Activated T-helper 9 cell treated with anti-CD3 and anti-CD28 coated beads, Interleukin-2, amount 50 U/mL, for 16 hours (primary cell): Measurements from ENCODE around the gene TMCO6.
A peak's percentile ranks its signal among the peaks of the same experiment; 100 is the strongest.
"Not testable (repeated sequence)": the region's sequence is repeated elsewhere in the genome, so short reads cannot be mapped to it uniquely, and the experiment has no call there.

Experiments
- DNase-seq: peaks from one replicate; pipeline ENCODE4 v3.0.0-alpha.2; 2020; ENCODE audit warnings: low read depth

Gene TMCO6

DNA sequence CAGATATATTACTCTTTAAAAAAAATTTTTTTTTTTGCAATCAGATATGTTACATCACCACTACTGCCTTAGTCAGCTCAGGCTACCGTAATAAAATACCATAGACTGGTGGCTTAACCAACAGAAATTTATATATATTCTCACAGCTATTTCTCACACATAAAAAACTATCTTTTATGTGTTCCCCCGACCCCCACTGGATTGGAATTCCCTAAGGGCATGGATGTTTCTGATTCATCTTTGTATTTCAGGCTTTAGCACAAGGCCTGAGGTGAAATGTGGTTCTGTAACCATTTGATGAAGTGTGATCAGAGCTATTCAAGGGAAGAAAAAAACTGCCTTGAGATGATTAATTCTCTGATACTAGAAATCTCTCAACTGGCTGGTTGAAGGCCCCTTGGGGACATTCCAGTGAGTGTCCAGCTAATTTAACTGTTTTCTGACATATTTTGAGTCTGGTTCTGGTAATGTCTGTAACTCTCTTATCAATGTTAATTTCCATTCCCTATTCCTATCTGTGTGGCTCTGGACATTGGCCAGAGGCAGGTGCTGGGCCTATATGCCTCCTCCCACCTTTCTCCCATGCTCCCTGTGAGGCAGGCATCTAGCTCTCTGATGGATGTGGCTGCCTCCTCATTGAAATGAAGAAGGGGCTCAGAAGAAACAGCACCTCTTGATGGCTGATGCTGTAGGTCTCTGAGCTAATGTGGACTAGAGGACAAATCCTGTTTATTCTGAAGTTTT lies 8.8 kb upstream of the TMCO6 start:
- no peak for DNase-seq

DNA sequence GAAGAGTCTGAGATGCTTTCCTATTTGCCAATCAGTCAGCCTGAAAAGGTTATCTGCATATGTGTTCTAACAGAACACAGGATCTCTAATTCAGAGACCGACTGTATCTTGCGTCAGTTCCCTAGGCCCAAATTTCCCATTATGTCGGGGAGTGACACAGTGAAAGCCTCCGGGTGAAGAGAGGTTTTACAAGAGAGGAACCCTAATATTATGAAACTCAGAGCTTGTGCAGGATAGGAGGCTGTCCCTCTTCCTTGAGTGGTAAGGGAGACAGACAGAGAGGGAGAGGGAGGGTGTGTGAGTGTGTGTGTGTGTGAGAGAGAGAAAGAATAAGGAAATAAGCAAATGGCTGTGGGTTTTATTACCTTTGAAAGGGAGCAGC lies 8.2 kb upstream of the TMCO6 start:
- DNase-seq: no peak

DNA sequence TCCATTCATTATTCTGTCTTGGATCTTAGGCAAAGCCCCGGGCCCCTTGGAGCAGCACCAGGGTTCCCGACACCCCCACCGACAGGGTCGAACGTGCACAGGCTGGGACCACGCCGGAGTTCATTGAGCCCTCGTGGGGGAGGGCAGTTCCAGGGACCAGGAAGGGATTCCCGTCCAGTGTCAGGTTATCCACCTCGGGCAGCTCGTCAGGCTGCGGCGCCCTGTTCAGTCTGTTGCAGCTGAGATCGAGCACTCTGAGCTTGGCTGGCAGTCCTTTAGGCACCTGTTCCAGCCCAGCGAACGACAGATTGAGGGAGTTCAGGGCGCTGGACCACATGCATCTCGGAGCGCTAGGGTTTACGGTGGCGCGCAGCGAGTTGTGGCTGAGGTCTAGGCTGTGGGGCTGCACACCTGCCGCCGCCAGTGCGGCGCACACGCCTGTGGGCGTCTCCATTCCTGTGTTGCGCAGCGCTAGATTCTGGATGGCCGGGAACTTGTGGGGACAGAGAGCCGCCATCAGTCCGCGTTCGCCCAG lies 7.4 kb upstream of the TMCO6 start:
- peak; percentile 10 for DNase-seq

DNA sequence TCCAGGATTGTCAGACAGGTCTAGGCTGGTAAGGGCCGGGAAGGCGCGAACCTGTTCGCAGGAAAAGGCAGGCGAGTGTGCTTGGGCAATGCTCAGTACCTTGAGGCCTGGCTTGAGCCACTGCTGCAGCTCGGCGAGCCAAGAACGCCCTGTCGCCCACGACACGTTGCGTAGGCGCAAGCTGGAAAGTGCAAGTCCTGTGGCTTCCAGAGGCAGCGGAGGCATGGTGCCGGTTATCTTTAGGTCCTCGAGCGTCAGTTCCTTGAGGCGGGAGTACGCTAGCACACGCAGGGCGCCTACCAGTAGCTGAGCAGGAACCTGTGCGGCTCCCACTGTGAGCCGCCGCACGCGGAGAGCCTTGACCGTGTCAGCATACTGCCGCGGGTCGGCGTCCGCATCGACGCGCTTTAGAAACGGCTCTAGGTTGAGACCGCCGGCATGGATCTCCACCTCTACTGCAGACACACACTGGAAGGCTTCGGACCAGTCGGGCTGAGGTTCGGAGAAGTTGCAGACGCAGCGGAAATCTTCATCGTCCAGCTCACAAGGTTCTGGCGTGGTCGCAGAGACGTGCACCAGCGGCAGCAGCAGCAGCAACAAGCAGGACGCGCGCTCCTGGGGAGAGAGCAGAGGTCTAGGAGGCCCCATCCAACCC lies 6.8 kb upstream of the TMCO6 start:
- DNase-seq: peak; percentile 29

DNA sequence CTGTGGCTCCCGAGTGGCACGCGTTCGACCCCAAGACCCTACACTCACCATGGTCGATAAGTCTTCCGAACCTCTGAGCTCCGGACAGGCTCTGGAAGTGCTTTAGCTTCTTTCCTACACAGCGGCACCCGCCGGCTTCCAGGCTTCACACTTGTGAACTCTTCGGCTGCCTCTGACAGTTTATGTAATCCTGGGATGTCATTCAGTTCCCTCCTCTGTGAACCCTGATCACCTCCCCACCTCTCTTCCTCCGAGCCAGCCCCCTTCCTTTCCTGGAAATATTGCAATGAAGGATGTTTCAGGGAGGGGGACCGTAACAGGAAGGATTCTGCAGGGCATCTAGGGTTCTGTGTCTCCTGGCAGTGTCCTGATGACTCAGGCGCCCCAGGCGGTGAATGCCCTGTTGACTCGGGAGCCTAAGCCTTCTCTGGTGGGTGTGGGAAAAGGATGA lies 6.2 kb upstream of the TMCO6 start, which contains the start of gene CD14:
CD14 (minus strand) TSS at position 155 of the 451 bp plus-strand sequence; CDS start at position 51, 104 bp downstream.
- no peak for DNase-seq

DNA sequence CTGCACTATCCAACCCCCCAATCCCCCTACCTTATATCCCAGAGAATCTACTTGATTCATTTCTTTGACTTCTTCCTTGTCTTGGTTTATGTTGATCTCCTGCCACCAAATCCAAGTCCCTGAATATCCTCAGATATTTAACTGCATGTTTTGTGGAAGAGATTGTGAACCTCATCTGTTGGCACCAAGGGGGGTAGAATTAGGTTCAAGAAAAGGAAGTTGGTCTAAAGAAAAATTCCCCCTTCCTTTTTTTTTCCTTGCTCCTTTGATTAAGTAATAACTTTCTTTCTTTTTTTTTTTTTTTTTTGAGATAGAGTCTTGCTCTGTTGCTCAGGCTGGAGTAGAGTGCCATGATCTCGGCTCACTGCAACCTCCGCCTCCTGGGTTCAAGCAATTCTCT lies 5.8 kb upstream of the TMCO6 start:
- no peak for DNase-seq

DNA sequence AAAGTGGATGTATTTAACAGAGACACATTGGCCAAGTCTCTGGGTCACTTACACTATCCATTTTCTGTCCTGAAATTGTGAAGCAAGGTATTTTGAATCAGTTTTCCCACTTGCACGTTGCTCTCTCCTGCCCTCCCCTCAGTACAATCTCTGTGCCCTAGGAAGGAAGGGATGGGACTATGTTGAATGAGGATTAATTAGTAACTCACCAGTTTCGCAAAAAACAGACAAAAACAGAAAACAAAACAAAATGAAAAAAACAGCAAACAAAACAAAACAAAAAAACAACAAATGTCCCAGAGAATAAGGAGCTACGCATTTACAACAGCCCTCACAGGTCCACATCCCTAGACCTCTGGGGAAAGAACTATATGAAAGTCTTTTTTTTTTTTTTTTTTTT lies 5.1 kb upstream of the TMCO6 start:
- DNase-seq: no peak

DNA sequence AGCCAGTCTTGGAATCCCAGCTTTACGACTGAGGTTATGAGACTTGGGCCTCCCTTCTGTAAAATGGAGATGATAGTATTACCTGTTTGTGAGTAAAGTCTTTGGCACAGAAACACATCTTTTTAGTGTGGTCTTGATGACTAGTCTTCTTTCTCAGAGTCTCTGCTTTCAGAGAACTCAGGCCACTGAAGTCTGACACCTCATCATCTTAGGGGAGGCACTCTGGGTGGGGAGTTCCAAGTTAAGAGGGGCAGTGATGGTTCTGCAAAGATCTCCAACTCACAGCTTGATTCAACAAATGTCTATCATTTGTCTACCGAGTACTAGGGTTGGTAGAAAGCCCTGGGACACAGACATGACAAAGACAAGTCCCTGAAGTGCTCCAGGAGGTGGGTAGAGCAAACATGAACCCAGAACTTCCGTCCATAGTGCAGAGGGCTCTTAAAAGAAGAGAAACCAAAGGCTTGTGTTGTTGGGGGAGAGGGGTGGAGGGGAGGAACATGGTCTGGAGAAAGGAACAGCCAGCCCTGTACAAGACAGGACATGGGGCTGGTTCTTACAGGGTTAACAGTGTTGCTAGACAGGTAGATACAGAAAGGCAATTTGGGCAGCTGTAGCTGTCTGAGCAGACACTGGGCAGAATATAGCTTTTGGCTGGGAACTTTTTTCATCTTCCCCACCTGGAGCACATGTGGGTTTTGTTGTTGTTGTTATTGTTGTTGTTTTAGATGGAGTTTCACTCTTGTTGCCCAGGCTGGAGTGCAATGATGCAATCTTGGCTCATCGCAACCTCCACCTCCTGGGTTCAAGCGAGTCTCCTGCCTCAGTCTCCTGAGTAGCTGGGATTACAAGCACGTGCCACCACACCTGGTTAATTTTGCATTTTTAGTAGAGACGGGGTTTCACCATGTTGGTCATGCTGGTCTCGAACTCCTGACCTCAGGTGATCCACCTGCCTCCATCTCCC lies 3.7 kb upstream of the TMCO6 start:
- no peak for DNase-seq

DNA sequence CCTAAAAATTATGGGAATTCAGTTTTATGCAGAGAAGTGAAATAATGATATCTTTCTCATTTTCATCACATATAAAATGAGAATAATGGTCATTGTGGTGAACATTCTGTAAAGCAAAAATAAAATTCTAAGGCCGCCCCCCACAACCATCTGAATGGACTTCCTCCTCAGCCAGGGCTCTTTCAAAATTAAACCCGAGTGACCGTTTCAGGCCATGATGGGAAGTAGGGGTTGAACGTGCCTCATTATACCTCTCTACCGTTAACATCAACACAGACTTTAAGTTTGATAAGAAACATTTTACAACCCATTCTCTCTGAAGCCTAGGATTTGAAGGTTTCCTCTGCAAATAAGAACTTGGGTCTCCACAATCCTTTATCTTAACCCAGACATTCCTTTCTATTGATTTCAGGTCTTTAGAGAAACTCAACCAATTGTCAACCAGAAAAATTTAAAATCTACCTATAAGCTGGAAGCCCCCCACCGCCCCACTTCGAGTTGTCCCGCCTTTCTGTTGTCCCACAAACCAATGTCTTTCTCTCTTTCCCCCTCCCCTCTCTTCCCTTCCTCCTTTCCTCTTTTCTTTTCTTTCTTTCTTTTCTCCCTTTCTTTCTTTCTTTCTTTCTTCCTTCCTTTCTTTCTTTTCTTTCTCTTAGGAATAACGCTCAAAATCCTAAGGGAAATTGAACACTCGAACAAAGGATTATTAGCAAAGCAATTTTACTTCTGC lies 1.7 kb upstream of the TMCO6 start:
- no peak for DNase-seq

DNA sequence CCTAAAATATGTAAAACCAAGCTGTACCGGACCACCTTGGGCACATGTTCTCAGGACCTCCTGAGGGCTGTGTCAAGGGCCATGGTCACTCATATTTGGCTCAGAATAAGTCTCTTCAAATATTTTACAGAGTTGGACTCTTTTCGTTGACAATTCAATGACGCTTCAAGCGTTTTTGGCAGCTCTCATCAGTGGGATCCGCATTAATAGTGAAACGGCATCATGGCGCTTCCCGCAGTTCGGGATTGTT lies 428 bp upstream of the TMCO6 start:
- DNase-seq: not testable (repeated sequence)

DNA sequence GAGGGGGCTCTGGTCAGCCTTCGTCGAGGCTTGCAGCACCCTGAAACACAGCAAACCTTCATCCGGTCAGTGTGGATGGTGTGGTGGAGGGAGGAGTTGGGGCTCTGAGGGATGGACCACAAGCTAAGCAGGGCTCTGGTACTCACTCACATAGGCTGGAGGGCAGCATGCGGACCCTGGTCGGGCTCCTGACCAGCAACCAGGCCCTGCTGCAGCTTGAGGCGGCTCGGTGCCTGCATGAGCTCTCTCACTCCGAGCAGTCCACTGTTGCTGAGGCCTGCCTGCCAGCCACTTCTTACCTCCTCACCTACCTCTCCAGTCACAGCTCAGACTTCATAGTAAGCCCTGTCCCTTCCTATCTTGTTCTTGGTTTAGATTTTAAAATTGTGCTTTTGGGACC lies 2.5 kb downstream of the TMCO6 start:
- no peak for DNase-seq

DNA sequence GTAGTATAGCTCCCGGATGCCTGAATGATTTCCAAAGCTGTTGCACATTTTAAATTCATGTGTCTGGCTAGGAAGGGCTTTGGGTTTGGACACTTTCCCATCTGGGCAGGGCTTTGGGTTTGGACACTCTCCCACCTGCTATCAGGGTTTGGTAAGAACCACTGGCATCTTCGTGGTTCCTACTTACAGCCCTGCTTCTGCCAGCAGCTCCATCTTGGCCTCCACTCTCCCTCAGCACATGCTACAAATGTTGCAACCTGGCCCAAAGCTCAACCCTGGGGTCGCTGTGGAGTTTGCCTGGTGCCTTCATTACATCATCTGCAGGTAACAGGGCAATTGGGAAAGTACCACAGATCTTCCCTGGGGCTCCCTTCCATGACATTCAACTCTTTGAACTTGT lies 3.5 kb downstream of the TMCO6 start:
- no peak for DNase-seq

DNA sequence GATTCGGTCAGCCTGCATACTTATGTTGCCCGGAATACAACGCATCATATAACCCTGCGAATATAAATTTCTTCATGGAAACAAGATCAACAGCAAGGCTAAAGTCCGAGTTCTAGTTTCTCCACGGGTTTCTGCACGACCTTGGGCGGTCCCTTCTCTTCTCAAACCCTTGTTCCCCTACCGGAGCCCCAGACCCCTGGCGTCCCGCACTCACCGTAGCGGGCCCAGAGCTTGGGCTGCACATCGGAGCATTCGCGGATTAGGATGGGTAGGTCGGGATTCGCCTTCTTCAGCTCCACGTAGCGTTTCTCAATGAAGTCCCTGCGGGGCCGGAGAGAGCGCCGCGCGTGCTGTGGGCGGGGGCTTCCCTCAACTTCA lies 7.8 kb downstream of the TMCO6 start:
- DNase-seq: no peak

DNA sequence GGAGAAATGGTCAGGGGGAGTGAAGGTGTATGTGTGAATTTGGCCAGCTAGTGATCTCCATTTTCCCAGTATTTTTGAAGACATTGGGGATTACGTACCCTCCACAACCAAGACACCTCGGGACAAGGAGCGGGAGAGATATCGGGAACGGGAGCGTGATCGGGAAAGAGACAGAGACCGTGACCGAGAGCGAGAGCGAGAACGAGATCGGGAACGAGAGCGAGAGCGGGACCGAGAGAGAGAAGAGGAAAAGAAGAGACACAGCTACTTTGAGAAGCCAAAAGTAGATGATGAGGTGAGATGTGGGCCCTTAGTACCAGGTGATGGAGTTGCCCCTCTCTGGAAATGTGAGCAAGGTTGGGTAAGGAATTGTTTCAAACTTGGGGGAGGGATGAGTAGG lies 19.6 kb downstream of the TMCO6 start:
- DNase-seq: no peak

DNA sequence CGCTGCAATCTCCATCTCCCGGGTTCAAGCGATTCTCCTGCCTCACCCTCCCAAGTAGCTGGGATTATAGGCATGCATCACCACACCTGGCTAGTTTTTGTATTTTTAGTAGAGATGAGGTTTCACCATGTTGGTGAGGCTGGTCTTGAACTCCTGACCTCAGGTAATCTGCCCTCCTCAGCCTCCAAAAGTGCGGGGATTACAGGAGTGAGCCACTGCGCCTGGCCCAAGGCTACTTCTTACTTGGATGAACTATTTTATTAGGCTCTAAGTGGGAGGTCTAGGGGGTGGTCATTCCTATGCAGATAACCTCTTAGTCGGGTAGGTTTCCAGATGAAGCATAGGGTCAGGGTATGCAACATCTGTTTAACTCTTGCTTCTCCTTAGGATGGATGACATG lies 21.1 kb downstream of the TMCO6 start:
- not testable (repeated sequence) for DNase-seq

DNA sequence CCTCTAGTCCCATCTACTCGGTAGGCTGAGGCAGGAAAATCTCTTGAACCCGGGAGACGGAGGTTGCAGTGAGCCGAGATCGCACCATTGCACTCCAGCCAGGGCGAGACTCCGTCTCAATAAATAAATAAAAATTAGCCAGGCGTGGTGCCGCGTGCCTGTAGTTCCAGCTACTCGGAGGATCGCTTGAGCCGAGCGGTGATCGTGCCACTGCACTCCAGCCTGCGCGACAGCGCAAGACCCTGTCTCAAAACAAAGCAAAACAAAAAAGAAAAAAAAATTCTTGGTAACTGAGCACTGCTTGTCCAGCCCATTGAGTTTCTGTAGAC lies 24.7 kb downstream of the TMCO6 start:
- no peak for DNase-seq

DNA sequence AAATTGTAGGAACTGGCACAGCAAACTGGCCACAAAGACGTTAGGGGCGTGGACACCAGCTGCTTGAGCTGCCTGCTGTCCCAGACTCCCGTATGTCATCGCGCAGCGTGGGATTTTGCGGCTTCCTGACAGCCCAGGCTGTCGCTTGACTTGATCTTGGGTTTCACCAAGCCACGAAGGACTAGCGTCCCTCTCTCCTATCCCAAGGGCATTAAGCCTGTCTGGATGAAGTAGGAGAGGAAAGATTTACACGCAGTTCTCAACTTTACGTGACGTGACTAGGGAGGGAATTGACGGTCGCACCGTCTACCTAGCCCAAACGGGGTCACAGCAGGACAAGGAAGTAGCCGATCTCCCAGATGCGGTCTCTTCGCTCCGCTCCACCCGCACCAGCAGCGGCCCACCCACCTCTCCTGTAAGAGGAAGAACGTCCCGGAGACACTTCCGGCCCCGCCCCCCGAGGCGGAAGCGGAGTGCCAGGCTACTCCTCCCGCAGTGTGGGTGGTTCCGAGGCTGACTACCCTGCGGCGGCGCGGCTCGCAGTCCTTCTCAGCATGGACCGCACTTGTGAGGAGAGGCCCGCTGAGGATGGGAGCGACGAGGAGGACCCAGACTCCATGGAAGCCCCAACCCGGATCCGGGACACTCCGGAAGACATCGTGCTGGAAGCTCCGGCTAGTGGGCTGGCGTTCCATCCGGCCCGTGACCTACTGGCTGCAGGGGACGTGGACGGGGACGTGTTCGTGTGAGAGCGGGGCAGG lies 25.3 kb downstream of the TMCO6 start, which contains the start of gene WDR55:
WDR55 (plus strand) TSS at position 546 of the 761 bp plus-strand sequence; CDS start at position 555, 9 bp downstream.
- peak; percentile 97 for DNase-seq

DNA sequence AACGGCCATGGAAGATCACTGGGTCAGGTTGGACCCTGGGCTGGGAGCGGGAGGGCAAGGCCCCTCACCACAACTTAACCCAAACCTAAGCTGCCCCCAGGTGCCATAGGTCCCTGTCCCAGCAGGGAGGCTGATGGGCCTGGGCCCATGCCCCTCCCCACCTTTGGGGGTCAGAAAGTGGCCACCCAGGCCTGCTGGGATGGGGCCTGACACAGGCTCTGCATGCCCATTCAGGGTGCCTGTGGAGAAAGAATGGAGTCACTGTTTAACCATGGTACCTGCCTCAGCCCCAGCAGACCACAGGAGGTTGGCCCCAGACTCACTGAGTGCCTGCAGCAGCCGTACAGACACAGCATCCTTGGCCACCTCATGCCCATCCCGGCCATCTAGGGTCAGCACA lies 31.8 kb downstream of the TMCO6 start:
- DNase-seq: not testable (repeated sequence)

DNA sequence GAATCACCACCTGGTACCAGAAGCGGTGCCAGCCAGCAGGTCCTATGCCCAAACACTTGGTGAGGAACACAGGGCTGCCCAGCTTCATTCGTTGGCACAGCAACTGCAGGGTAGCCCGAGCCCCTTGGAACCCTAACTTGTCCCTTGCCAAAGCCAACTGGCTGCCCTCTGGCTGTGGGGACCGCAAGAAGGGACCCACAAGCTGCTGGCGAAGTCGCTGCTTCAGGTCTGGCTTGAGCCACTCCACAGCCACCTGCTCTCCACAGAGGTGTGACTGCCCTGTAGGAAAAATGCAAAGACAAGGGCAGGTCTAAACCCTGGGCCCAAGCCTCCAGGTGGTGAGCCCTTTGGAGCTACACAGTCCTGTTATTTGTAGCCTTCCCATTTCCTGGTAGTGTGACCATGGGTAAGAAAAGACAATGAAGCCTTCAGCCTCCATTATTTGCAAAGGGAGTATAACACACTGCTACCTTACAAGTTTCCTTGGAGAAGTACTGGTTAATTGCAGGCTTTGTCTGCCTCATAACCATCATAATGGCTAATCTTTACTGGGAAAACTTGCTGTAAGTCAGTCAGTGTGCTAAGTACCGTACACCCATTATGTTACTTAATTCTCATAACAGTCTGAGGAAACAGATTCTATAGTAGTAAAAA lies 32.3 kb downstream of the TMCO6 start:
- no peak for DNase-seq

DNA sequence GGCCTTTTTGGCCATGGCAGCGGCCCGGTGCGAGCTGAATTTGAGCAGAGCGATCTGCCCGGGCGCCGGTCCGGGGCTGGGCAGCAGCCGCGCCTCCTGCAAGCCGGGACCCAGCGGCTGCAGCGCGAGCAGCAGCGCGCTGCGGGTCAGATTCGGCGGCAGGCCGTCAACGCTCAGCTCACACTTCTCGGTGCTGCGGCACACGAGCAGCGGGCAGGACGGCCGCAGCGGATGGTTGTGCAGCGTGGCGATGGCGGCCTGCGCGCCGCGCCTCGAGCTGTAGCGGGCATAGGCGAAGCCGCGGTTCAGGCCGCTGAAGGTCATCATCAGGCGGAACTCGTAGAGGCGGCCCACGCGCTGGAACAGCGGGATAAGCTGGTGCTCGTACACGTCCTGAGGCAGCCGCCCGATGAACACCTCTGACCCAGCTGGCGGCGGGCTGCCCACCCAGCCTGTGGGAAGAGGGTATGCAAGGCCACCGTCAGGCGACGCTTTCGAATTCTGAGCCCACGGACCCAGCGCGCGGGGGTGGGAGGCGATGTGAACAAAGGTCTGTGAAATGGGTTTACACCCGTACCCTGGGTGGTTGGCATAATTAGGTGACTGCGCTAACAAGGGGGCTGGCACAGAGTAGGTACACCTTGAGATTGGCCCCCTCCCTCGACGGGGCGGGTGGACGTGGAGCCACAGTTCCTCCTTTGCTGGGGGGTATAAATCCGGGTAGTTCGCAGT lies 33.4 kb downstream of the TMCO6 start:
- DNase-seq: no peak
